OCI-LY7 (cell line): Measurements from ENCODE around the gene ZNF292. TPM values are rescaled to one million over a fixed set of nuclear protein-coding genes. Genes with fewer than 3 reads are reported as not detected.

Experiments
- BruUV-seq: library from RNA; stranded (reverse); fragments of 400-500 nt; replicated peaks from 2 replicates; lab custom pipeline; 2021; lab: Mats Ljungman, UMichigan
- CTCF ChIA-PET: fragments of 300-600 bp; sonication (Branson Sonifier 250); formaldehyde crosslinking; loops from one replicate; lab custom pipeline; 2022; ENCODE audit warnings: antibody characterized with exemption; ENCODE audit not compliant: unreplicated experiment; lab: Charles Lee
- POLR2A ChIA-PET: fragments of 300-600 bp; sonication (Branson Sonifier 250); formaldehyde crosslinking; loops from one replicate; lab custom pipeline; 2022; ENCODE audit warnings: antibody characterized with exemption; lab: Charles Lee
- DNase-seq: peaks from one replicate; pipeline ENCODE4 v3.0.0-alpha.2; 2015; ENCODE audit warnings: low spot score
- H2AFZ ChIP-seq: fragments of 200-600 bp; sonication (generic), shearing (Covaris generic); 2 replicates; pipeline ENCODE4 v1.6.1; 2014; ENCODE audit warnings: mild to moderate bottlenecking, antibody characterized with exemption, low read length, moderate library complexity
- H3K27ac ChIP-seq: fragments of 200-600 bp; sonication (generic); 2 replicates; pipeline ENCODE4 v1.5.1; 2014; ENCODE audit warnings: mixed run types, low read depth, mild to moderate bottlenecking, moderate library complexity, low read length, inconsistent platforms; ENCODE audit not compliant: poor library complexity, severe bottlenecking
- H3K36me3 ChIP-seq: fragments of 200-600 bp; sonication (generic); 2 replicates; pipeline ENCODE4 v1.6.1; 2014; ENCODE audit warnings: mild to moderate bottlenecking, antibody characterized with exemption, low read length, moderate library complexity, mixed read lengths; ENCODE audit not compliant: insufficient read depth
- H3K4me1 ChIP-seq: fragments of 200-600 bp; sonication (generic); 2 replicates; pipeline ENCODE4 v1.5.1; 2014; ENCODE audit warnings: mild to moderate bottlenecking, low read length; ENCODE audit not compliant: insufficient read depth, poor library complexity, severe bottlenecking
- H3K4me2 ChIP-seq: fragments of 200-600 bp; sonication (generic); 2 replicates; pipeline ENCODE4 v1.6.1; 2014; ENCODE audit warnings: mild to moderate bottlenecking, low read length
- H3K4me3 ChIP-seq: fragments of 200-600 bp; sonication (generic); 2 replicates; pipeline ENCODE4 v1.5.1; 2014; ENCODE audit warnings: mild to moderate bottlenecking, low read depth, low read length; ENCODE audit not compliant: poor library complexity, severe bottlenecking
- H3K79me2 ChIP-seq: fragments of 200-600 bp; sonication (generic); 2 replicates; pipeline ENCODE4 v1.6.1; 2016; ENCODE audit warnings: low read depth, mild to moderate bottlenecking, low read length, moderate library complexity, mixed read lengths; ENCODE audit not compliant: insufficient read depth
- H3K9me2 ChIP-seq: fragments of 200-600 bp; sonication (generic); 2 replicates; pipeline ENCODE4 v1.6.1; 2016; ENCODE audit warnings: mild to moderate bottlenecking, low read length, mixed read lengths; ENCODE audit not compliant: insufficient read depth
- H3K9me3 ChIP-seq: fragments of 200-600 bp; sonication (generic); 2 replicates; pipeline ENCODE4 v1.6.1; 2014; ENCODE audit warnings: mild to moderate bottlenecking, mixed run types, low read length, mixed read lengths
- H4K20me1 ChIP-seq: fragments of 200-600 bp; sonication (generic); 2 replicates; pipeline ENCODE4 v1.6.1; 2014; ENCODE audit warnings: mild to moderate bottlenecking, antibody characterized with exemption, low read length, moderate library complexity, mixed read lengths; ENCODE audit not compliant: insufficient read depth
- CTCF ChIP-seq: fragments of 200-600 bp; sonication (generic); conservative IDR thresholded peaks from 2 replicates; pipeline ENCODE4 v1.5.1; 2014; ENCODE audit warnings: mild to moderate bottlenecking, antibody characterized with exemption, low read length, moderate library complexity, mixed read lengths
- EZH2phosphoT487 ChIP-seq: fragments of 200-600 bp; sonication (generic); IDR thresholded peaks from 2 replicates; pipeline ENCODE4 v1.6.1; 2018; ENCODE audit warnings: low read depth, borderline replicate concordance, mild to moderate bottlenecking, mixed run types, antibody characterized with exemption, low read length, moderate library complexity, mixed read lengths
- intact Hi-C: fragments of 100-400 bp; cut with micrococcal nuclease; formaldehyde crosslinking; loops from one replicate; pipeline ENCODE4 v1.10.0; 2022; ENCODE audit not compliant: unreplicated experiment
- total RNA-seq, 2 experiments: library from RNA; depleted of rRNA in 1 of 2; stranded (reverse); fragments of >200 nt in 1 of 2; shearing (Covaris generic) in 1 of 2; gene quantifications; 2 replicates each; pipeline ENCODE4 v1.2.3, GENCODE V29; 2014 to 2022

The ZNF292 gene
- total RNA-seq, 2 experiments from 2014 or later = 18.7 to 53.7 TPM

DNA sequence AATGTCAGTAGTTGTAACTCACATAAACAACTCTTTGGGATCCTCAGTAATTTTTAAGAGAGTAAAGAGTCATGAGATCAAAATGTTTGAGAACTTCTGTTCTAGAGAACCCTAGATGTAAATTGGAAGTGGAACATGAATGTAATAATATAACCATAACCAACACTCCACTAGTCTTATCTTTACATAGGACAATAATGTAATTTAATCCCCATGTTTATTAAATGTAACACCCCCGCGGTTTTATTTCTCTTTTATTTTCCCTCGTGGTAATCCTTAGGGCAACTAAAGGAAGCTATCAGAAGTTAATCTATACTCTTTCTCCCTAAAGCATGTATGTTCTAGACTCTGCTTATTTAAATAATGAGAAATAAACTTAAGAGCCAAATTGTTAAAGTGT is 54.4 kb downstream of the ZNF292 start:
- peaks cover 22% of the 10 kb centered on the region for H4K20me1 ChIP-seq
- DNase-seq = no peak
- H3K4me2 ChIP-seq = no peak overlapping the region
- H3K4me3 ChIP-seq = no peak overlapping the region
- H3K9me3 ChIP-seq = no peaks in the 10 kb centered on the region
- BruUV-seq = no TSS peak
- H3K4me1 ChIP-seq = no peaks in the 10 kb centered on the region
- ChIA-PET CTCF (no interaction called here), POLR2A (no interaction called here)
- H2AFZ ChIP-seq = no peak overlapping the region
- no peak for TF ChIP-seq EZH2phosphoT487
- no peak for TF ChIP-seq CTCF
- H3K79me2 ChIP-seq = peaks cover 88% of the 10 kb centered on the region
- H3K9me2 ChIP-seq = no peaks in the 10 kb centered on the region
- H3K36me3 ChIP-seq = peaks cover 28% of the 10 kb centered on the region
- no peak overlapping the region for H3K27ac ChIP-seq
- intact Hi-C loops = no loop called here

DNA sequence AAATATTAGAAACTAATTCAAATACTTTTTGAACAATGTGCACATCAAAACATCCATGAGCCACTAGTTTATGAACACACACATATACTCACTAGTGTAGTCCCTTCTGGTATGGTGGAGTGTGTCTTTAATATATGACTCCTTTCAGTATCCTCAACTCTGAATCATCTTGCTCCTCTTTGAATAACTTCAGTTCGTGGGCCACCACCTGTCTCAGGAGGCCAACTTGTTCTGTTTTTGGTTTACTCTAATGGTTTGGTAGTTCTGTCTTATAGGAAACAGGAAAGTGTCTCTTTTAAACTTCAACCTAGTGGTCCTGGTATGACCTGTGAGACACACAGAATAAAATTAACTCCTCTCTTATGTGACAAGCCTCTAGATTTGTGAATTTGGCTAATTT is 55.6 kb downstream of the ZNF292 start:
- Histone ChIP-seq H3K4me2 (no peak overlapping the region), H3K9me2 (no peaks in the 10 kb centered on the region), H3K36me3 (peaks cover 27% of the 10 kb centered on the region), H2AFZ (no peak overlapping the region), H3K4me3 (no peak overlapping the region), H3K4me1 (no peaks in the 10 kb centered on the region), H3K9me3 (no peaks in the 10 kb centered on the region), H4K20me1 (peaks cover 19% of the 10 kb centered on the region), H3K79me2 (peaks cover 86% of the 10 kb centered on the region), H3K27ac (no peak overlapping the region)
- no peak for DNase-seq
- BruUV-seq = no TSS peak
- ChIA-PET POLR2A (no interaction called here), CTCF (no interaction called here)
- intact Hi-C loops = no loop called here
- TF ChIP-seq CTCF (no peak), EZH2phosphoT487 (no peak)

DNA sequence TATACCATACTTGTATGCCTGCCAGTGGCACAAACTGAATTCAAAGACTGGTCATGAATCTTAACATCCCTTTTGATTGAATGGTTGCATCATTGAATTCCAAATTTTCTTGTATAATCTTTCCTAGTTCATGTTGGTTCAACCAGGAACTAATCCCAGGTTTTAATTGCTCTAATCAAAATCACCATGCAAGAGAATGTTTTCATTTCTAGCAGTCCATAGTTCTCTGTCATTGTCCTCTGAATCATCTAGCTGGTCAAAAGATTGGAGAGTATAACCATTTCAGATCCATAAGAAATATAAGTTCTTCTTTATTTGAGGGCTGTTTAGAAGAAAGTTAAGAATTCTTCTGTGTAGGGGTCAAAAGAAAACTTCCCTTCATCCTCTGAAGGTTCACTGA is 57.2 kb downstream of the ZNF292 start:
- CTCF ChIA-PET = no interaction called here
- no peaks in the 10 kb centered on the region for H3K9me3 ChIP-seq
- no peak overlapping the region for H2AFZ ChIP-seq
- no peak for DNase-seq
- peaks cover 73% of the 10 kb centered on the region for H3K79me2 ChIP-seq
- H3K9me2 ChIP-seq = no peaks in the 10 kb centered on the region
- no peak overlapping the region for H3K27ac ChIP-seq
- intact Hi-C loops = no loop called here
- no peak overlapping the region for H3K4me2 ChIP-seq
- POLR2A ChIA-PET = interaction anchor here (0.5 to 1.0 kb wide), 3 partner anchors 9 to 369 kb away, joined by 3 to 4 read pairs (median 4); no protein-coding TSS in a partner anchor
- no peak for TF ChIP-seq CTCF
- TF ChIP-seq EZH2phosphoT487 = no peak
- H4K20me1 ChIP-seq = peaks cover 15% of the 10 kb centered on the region
- no TSS peak for BruUV-seq
- H3K4me1 ChIP-seq = no peaks in the 10 kb centered on the region
- no peak overlapping the region for H3K4me3 ChIP-seq
- peaks cover 38% of the 10 kb centered on the region for H3K36me3 ChIP-seq
